GM21786 (cell line): ENCODE measurements around the gene CRYBB1.

Experiments used
- ATAC-seq: cut with Tn5 transposase; IDR thresholded peaks from one replicate; pipeline ENCODE4 v1.9.1; 2021; ENCODE audit not compliant: unreplicated experiment

CRYBB1 gene

DNA sequence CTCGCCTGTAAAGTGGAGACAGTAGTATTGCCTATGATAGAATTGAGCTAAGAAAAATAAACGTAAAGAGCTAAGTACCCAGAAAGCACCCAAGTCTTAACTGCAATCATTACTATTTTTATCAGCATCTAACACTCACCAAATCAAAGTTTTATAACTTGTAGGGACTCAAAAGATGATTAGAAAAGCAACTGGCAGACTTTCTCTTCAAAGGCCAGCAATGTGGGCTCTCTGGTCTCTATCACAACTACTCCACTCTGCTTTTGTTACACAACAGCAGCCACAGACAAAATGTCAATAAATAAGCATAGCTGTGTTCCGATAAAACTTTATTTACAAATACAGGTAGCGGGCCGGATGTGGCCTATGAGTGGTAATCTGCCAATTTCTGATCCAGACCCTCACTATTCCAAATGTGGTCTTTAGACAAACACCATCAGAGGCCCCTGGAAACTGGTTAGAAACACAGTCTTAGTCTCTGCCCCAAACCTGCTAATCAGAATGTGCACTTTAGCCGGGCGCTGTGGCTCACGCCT, 36.1 kb downstream of the CRYBB1 start:
- no peak for ATAC-seq

DNA sequence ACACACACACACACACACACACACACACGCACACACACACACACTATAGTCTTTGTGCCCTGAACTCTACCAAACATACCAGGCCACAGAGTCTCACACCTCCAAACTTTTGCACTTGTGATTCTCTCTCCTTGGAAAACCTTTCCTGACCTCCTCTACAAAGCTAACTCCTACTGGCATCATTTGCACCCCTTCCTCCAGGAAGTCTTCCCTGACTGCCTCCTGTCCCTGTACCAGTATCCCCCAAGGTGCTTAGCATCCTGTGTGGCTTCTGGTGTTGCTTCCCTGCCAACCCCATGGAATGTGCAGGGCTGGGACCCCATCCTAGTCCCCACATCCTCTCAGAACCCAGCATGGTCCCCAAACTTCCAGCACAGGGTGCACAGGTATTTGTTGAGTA, 36.8 kb downstream of the CRYBB1 start:
- no peak for ATAC-seq

DNA sequence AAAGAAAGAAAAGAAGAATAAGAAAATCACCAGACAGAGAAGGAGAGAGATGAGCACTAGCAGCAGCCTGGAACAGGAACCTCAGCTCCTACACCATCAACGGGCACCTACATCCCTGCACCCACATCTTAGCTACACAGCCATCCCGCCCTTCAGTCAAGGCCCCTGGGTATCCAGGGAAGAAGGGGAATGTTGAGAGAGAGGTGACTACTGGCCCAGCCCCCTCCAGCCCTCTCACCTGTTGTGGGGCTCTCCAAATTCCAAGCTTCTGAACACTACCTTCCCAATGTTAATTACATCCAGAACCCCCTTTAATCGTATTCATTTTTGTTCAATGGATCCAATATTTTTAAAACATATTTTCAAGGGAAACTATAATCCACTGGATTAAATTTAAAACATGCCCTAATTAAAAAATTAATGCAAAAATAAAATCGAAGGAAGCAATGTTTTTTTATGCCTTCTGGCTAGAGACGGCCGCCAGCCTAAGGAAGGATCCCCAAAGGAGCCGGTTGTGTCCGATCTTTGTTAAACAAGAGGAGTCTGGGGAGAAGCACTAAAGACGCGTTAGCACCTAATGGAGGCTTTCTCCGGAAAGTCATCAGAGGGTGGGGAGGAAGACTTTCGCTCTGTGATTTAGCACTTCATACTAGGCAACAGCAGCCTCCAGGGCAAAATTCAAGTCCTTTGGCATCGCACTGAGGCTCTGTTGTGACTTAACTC, 37.4 kb downstream of the CRYBB1 start:
- ATAC-seq, result no peak

DNA sequence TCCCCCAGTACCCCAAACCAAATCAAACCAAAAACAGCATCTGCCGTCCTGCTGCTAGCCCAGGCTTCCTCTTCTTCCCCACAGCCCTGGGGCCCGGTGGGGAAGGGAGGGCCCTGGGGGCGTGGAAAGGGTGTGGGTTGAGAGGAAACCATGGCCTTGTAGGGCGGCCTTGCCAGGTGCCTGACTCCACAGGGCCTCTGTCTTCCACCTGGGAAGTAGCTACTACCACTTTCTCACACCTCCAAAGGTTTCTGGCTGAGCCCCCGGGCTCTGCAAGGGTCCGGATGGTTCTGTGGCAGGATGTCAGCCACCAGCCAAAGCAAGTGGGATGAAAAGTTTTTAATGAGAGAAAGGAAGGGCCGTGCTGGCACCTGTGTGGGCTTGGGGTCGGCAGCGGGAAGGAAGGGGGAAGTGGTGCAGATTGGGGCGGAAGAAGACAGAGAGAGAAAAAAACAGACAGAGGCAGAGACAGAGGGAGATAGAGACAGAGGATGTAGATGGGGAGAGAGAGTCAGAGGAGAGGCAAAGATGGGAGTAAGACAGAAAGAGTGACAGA, 38.4 kb downstream of the CRYBB1 start:
- ATAC-seq, result no peak

DNA sequence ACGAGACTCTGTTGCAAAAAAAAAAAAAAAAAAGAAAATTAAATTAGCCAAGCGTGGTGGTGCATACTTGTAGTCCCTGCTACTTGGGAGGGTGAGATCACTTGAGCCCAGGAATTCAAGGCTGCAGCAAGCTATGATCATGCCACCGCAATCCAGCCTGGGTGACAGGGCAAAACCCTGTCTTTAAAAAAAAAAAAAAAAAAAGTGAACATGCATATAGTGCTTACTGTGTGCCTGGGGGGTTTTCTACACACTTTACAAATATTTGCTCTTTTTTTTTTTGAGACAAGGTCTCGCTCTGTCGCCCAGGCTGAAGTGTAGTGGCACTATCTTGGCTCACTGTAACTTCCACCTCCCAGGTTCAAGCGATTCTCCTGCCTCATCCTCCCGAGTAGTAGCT, 40.7 kb downstream of the CRYBB1 start:
- no peak for ATAC-seq

DNA sequence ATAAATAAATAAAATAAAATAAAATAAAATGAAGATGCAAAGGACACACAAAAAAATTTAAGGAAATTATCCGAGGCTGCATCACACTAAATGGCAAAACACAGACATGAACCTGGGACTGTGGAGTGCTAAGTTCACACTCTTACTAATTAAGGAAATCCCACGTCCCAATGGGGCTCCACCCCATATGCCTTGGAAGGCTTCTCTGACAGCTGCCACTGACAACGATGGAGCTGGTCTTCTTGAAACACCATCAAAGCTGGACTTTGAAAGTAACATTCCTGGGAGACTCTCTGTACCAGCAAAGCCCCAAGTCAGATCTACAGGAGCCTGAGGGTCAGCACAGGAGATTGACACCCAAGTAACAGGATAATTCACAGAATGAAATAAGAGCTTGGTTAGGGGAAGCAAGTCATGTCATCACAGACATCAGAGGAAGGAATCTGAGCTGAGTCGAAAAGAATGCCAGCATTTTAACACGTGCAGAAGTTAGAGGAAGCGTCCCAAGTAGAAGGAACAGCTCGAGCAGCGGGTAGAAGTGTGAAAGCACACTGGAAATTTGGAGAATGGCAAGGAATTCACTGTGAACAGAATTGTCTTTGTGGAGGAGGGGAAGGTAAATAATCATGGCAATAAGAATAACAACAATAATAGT, 41.7 kb downstream of the CRYBB1 start:
- no peak for ATAC-seq

DNA sequence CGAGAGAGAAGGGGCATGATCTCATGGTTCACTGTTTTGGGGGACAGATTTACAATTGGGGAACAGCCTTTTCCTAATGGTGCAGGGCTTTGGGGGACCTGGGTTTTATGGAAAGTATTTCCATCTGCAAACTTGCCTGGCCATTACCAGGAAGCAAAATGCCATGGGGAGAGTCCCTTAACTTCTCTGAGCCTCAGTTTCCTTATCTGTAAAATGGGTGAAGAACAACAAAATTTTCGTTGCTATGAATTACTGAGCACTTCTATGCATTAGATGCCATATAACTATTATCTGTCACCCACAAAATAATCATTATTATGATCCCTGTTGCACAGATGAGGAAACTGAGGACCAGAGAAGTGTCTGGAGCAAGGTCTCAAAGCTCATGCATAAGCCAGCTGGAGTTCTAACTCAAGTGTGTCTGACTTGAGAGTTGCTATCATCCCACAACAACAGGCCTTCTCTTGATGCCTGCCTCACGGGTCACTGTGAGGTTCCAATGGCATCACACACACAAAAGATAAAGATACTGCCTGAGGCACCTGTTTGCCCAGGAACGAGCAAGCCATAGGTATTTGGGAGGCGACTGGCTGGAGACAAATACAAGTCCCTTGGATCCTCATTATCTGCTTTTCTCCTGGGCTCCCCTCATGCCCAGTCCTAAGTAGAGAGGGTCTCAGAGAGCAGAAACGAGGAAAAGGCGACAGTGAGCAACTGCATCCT, 43.7 kb downstream of the CRYBB1 start:
- no peak for ATAC-seq

DNA sequence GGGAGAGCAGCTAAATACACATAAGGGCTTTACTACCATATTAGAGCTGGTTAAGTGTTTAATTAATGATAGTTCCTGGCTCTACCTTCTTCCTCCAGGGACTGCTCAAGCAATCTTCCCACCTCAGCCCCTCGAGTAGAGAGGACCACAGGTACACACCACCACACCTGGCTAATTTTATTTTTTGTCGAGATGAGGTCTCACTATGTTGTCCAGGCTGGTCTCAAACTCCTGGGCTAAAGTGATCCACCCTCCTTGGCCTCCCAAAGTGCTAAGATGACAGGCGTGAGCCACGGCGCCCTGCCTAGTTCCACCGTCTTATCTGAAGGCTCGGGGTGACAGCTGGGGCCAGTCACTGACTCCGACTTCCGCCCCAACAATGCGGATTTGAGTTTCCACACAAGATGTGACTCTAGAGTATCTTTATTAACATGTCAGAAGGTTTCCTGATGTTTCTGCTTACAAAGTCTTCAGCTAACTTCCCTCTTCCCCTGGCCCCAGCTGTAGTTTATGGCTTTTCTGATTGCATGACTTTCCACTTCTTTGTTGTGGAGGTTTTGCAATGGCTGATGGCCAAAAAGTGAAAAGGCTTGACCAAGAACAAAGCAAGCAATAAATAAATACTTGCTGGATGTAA, 44.7 kb downstream of the CRYBB1 start:
- ATAC-seq, result no peak

DNA sequence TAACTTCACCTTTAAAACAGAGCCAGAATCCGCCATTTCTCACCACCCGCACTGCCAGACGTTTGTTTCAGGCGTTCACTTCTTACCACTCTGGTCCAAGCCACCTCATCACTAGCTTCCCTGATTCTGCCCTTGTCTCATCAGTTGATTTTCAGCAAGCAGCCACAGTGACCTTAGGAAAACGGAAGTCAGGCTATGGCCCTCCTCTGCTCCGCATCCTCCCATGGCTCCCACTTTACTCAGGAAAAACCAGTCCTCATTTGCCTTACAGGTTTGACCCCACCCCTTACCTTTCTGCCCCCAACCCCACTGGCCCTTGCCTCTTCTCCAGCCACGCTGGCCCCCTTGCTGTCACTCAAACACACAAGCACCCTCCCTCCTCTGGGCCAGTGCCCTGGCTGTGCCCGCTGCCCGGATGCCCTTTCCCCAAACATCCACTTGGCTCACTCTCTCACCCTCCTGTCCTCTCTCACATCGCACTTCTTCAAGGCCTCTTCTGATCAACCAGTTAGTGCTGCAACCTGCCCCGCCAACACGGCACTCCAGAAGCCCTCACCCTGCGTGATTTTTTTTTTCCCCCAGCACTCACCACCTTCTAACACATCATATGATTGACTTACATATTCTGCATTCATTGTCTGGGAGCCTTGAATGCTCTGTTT, 46.8 kb downstream of the CRYBB1 start:
- ATAC-seq, result no peak

DNA sequence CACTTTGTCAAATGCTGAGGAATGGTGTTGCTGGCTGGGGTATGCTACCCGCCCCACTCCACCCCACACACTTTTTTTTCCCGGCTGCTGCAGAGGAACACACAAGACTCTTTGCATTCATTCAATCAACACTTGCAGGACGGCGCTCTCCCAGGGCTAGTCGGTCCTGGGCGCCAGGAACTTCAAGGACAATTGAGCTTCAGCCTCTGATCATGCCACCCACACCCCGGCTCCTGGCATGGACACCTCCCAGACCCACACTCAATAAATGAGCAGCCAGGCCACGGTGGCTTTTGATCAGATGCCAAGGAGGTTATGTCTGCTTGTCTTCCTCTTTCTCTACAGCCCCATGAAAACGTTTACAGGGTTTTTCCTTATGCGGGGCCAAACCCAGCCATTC, 47.7 kb downstream of the CRYBB1 start:
- no peak for ATAC-seq

DNA sequence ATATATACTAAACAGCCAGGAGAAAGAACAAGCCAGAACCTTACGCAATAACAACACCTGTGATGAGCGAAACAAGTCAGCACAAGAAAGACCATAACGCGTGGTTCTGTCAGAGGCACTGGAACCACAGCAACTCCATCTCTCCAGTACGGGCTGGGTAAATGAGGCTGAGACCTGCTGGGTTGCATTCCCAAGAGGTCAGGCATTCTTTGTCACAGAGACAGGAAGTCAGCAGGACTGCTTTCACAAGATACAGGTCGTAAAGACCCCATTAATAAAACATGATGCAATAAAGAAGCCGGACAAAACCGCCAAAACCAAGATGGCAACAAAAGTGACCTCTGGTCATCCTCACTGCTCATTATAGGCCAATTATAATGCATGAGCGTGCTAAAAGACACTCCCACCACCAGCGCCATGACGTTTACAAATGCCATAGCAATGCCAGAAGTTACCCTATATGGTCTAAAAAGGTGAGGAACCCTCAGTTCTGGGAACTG, 49.6 kb downstream of the CRYBB1 start:
- ATAC-seq, result no peak

DNA sequence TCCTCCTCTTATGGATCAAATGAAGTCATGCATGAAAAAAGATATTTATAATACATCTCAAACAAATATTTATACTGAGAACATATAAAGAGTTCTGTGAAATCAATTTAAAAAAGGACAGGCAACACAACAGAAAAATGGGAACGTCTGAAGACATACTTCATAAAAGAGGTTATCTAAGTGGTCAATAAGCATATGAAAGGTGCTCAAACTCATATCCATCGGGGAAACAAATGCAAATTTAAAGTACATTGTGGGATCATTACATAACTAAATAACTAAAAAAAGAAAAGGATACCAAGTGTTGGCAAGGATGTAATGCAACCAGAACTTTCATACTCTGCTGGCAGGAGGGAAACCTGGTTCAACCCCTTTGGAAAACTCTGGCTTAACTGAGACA, 50.2 kb downstream of the CRYBB1 start:
- no peak for ATAC-seq

DNA sequence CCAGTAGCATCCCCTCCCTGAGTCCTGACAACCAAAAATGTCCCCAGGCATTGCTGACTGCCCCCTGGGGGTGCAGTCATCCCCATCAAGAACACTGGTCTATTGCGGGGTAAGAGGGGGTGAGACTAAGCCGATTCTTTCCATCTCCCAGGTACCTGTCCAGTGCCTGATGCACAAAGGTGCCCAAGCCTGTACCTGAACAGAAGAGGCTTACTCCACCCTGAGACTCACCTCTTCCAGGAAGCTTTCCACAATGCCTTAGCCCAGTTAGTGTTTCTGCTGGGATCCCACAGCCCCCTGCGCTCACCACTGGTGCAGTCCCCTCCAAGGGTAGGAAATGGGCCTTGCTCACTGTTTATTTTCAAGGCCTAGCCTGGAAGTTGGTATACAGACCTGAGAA, 50.8 kb downstream of the CRYBB1 start:
- ATAC-seq, result no peak

DNA sequence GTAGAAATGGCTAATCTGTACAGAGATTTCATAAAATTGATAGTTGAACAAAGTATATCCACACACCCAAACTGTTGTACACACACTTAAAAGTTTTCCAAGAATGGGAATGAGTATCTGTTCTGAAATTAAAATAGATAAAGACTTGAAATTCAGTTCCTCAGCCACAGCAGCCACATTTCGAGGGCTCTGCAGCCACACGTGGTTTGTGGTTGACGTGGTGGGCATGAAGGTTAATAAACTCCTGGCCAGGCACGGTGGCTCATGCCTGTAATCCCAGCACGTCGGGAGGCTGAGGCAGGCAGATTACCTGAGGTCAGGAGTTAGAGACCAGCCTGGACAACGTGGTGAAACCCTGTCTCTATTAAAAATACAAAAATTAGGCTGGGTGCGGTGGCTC, 51.9 kb downstream of the CRYBB1 start:
- no peak for ATAC-seq

DNA sequence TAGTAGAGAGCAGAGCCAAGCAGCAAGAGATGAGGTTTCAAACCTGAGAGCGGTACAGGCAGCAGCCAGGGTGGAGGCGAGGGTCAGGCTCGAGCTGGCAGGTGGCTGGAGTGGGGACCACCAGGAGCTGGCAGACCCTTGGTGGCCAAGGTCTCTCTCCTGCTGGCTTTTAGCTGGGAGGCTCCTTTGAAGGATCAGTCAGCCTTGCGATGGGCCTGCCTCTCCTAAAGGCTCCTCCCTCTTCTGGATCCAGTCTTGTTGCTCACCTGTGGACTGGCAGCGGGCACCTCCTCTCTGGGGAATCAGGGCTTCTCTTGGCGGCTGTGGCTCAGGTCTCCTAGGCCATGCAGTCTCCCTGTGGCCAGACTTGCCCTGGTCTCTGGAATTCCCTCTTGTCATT, 52.6 kb downstream of the CRYBB1 start:
- no peak for ATAC-seq

DNA sequence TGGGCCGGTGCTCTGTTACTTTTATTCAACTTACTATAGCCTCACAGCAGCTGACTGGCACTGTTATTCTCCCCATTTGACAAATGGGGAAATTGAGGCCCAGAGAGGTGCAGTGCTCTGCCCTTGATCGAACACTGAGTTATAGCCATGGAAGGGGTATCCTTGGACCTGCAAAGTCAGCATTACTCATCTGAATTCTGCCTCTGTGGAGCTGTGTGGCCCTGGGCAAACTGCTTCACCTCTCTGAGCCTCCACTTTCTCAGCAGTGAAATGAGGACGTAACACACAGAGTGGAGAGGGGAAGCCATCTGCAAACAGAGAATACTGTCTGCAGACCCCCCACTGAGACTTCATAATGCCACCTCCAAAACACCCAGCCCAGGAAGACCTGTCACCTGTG, 53.2 kb downstream of the CRYBB1 start:
- no peak for ATAC-seq

DNA sequence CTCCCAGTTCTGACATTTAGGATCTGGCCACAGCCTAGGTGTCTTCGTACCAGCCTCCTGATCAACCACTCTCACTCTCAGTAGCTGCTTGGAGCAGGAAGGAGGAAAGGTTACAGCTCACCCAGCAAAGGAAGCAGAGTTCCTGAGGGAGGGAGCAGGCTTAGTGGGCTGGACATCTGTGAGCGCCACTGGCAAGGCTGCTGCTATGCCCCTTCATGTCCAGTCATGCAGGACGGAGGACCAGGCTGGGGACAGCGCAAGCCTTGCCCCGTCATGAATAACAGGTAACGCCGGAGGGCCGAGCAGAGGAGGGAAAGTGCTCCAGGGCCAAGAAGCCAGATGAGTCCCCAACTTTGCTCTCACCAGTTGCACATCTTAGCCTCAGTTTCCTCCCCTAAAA, 53.6 kb downstream of the CRYBB1 start:
- ATAC-seq, result no peak

DNA sequence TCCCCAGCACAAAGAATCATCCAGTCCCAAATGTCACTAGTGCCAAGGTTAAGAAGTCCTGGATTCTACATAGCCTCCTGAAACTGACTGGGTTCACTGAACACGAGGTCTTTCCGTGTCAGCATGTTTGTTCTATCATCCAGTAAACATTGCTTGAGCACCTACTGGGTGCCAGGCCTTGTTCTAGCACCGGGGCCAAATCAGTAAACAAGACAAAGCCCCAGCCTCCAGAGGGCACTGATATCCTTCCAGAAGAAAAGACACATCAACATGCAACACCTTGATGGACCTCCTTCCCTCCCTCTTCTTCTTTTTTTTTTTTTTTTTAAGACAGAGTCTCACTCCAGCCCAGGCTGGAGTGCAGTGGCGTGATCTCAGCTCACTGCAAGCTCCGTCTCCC, 54.8 kb downstream of the CRYBB1 start:
- no peak for ATAC-seq

DNA sequence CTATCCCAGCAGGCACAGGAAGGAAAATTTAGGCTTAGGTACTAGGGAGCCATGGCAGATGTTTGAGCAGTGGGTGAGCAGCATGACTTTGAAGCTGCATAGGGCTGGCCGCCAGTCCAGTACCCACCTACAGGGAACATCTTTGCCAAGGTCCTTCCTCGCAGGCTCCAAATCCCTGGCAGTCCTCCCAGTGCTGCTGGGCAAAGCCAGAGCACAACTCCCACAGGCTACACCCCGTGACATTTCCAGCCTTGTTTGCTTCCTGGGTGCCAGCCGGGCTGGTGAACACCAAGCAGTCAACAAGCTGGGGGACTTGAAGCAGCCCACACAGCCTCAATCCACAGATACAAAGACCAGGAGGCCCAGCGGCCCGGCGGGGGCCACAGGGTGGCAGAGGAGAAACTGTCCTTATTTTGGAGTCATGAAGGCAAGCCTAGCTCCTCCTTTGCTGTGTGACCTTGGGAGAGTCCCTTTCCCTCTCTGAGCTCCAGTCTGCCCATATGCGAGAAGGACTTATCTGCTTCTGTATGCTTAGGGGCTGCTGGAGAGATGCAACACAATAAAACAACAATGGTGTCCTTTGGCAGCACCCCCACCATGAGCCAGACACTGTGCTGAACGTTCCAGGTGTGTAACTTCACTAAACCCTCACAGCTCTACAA, 55.9 kb downstream of the CRYBB1 start:
- ATAC-seq, result no peak

DNA sequence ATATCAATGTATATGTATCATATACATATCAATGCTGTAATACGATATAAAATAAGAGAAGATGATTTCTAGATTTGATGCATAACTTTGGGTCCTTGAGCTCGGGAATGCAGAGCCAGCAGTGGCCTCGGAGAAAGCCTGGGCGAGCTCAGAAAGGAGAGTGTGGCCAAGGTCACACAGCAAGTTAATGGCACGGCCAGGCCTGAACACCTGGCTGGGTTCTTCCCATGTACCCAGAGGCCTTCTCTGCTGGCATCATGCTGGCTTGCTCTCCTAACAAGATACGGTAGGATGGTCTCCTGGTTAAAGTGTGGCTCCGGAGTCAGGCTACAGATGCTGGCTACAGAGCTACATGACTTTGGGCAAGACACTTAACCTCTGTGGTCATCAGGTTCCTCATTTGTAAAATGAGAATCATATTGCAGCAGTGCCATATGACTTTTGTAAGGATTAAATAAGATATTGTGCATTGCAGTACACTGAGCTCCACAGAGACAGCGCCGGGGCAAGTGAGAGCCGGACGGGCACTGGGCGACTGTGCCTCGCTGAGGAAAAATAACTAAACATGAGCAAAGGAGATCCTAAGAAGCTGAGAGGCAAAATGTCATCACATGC, 57.8 kb downstream of the CRYBB1 start:
- no peak for ATAC-seq
